Endothelial cell (in vitro differentiated cells): ENCODE data around the gene LAGE3. TPM values are rescaled to one million over a fixed set of nuclear protein-coding genes. Genes with fewer than 3 reads are reported as not detected.
"Not testable (repeated sequence)": the region's sequence is repeated elsewhere in the genome, so short reads cannot be mapped to it uniquely, and the experiment has no call there.

Source experiments
- DNase-seq: peaks from one replicate; pipeline ENCODE4 v3.0.0; 2021; ENCODE audit warnings: low spot score
- H3K27ac Mint-ChIP-seq: one replicate; pipeline ENCODE4 v1.8.0; 2021; ENCODE audit warnings: mixed read lengths, inconsistent platforms; ENCODE audit not compliant: unreplicated experiment
- H3K27me3 Mint-ChIP-seq: one replicate; pipeline ENCODE4 v1.8.0; 2021; ENCODE audit warnings: mild to moderate bottlenecking, moderate library complexity, mixed read lengths, inconsistent platforms; ENCODE audit not compliant: unreplicated experiment
- H3K36me3 Mint-ChIP-seq: one replicate; pipeline ENCODE4 v1.8.0; 2021; ENCODE audit warnings: mild to moderate bottlenecking, low read depth, mixed read lengths, inconsistent platforms; ENCODE audit not compliant: unreplicated experiment
- H3K4me1 Mint-ChIP-seq: one replicate; pipeline ENCODE4 v1.8.0; 2021; ENCODE audit warnings: mild to moderate bottlenecking, mixed read lengths, inconsistent platforms; ENCODE audit not compliant: unreplicated experiment
- H3K4me3 Mint-ChIP-seq: one replicate; pipeline ENCODE4 v1.8.0; 2021; ENCODE audit warnings: mild to moderate bottlenecking, mixed read lengths, inconsistent platforms; ENCODE audit not compliant: unreplicated experiment
- H3K9me3 Mint-ChIP-seq: one replicate; pipeline ENCODE4 v1.8.0; 2021; ENCODE audit warnings: mixed read lengths, inconsistent platforms; ENCODE audit not compliant: unreplicated experiment
- total RNA-seq: library from RNA; stranded (reverse); fragmentation: NEBNext Ultra II Directional; extraction: Animal tissue kit (Norgen Biotek cat#: 25700); gene quantifications from one replicate; pipeline ENCODE4 v1.2.1, GENCODE V29; 2021; ENCODE audit not compliant: unreplicated experiment
- TF ChIP-seq, protein P1 (sequence below): fragments of 200-600 bp; sonication (generic); IDR thresholded peaks from one replicate; pipeline ENCODE4 v1.5.0; 2021; ENCODE audit warnings: antibody characterized with exemption; ENCODE audit not compliant: unreplicated experiment

The LAGE3 gene
- total RNA-seq, 1 donor from 2014 or later = 18.4 TPM

DNA sequence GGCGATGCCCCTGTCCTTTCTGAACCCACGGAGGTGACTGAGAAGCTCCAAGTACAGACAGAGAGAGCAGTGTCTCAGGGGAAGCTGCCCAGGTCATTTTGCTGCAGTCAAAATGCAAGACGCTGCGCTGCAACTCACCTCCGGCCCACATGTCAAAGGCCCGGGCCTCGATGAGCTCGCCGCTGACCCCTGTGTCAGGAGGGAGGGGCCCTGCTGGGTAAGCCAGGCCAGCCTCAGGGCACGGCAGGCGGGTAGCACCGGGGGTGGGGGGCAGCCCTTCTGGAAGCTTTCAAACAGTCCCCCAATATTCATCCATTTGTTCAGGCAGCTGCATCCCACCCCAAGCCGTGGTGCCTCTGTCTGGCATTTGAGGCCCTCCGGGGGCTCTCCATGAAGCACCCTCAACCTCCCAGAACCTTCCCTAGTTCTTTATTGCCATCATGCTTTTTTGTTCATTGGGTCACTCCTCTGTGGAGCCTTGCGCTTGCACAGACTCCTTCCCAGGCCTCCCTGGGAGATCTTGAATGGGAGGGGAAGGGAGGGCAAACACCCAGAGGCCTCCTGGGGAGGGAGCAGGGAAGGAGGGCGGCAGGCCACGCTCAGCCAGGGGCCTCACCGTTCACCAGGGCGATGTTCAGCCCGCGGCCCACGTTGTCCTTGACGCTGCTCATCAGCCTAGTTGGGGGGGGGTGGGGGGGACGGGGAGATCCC lies 28.7 kb upstream of the LAGE3 start:
- H3K4me1 Mint-ChIP-seq = no peaks in the 10 kb centered on the region
- H3K36me3 Mint-ChIP-seq = peaks cover 19% of the 10 kb centered on the region
- H3K4me3 Mint-ChIP-seq = no peak overlapping the region
- no peaks in the 10 kb centered on the region for H3K27me3 Mint-ChIP-seq
- TF ChIP-seq, protein P1, sequence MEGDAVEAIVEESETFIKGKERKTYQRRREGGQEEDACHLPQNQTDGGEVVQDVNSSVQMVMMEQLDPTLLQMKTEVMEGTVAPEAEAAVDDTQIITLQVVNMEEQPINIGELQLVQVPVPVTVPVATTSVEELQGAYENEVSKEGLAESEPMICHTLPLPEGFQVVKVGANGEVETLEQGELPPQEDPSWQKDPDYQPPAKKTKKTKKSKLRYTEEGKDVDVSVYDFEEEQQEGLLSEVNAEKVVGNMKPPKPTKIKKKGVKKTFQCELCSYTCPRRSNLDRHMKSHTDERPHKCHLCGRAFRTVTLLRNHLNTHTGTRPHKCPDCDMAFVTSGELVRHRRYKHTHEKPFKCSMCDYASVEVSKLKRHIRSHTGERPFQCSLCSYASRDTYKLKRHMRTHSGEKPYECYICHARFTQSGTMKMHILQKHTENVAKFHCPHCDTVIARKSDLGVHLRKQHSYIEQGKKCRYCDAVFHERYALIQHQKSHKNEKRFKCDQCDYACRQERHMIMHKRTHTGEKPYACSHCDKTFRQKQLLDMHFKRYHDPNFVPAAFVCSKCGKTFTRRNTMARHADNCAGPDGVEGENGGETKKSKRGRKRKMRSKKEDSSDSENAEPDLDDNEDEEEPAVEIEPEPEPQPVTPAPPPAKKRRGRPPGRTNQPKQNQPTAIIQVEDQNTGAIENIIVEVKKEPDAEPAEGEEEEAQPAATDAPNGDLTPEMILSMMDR = no peak
- no peak for DNase-seq
- H3K9me3 Mint-ChIP-seq = no peaks in the 10 kb centered on the region
- no peak overlapping the region for H3K27ac Mint-ChIP-seq

DNA sequence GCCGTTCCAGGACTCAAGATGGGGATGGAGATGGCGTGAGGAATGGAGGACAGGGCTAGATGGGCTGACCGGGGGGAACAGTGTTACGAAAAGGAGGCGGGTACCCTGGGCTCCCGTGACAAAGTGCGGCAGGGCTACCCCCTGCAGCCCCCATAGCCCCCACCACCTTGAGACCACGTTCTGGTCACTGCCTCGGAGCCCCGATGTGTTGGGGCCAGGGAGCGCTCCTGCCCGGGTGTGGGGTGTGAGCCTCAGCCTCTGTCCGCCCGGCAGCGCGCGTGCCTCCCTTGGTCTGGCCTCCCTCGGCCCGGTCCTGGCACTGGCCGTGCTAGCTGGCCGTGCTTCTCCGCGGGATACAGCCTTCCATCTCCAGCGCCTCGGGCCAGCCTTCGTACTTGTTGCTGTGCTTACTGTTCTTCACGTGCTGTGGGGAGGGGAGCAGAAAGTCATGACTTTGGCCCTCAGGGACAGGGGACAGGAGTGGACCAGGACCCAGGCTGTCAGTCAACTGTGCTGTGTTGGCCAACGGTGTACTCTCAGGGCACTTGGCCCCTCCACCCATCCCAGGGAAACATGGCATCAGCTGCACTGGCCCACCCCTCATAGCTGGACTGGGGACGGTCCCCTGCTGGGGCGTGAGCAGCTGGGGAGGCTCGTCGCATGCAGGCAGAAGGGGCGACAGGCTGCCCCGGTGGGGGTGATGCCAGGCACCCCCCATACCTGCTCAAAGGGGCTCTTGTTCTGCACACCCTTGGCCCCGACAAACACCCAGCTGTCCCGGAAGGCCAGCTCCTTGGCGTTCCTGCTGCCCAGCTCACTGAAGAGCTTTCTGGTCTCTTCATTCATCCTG lies 27.6 kb upstream of the LAGE3 start:
- peaks cover 19% of the 10 kb centered on the region for H3K36me3 Mint-ChIP-seq
- H3K4me3 Mint-ChIP-seq = no peak overlapping the region
- no peak overlapping the region for H3K27ac Mint-ChIP-seq
- no peaks in the 10 kb centered on the region for H3K9me3 Mint-ChIP-seq
- no peaks in the 10 kb centered on the region for H3K4me1 Mint-ChIP-seq
- DNase-seq = no peak
- TF ChIP-seq, protein P1 = no peak
- H3K27me3 Mint-ChIP-seq = no peaks in the 10 kb centered on the region

DNA sequence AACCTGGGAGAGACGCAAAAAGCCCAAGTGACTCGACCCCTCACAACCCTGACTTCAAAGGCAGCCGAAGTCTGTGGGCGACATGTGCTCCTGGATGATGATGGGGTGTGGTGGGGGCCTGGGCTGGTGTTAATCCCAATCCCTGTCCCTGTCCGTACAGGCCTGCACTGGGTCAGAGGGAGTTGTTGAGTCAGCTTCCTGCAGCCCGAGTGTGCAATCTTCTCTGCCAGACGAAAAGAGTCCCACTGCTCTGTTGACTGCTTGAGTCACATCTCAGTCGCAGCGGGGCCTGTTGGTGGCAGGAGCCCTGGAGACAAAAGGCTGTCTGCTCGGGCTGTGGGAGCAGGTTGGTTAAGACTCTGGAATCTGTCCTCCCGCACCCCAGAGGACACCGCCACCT lies 26.7 kb upstream of the LAGE3 start:
- Mint-ChIP-seq H3K9me3 (no peaks in the 10 kb centered on the region), H3K4me3 (no peak overlapping the region), H3K36me3 (peaks cover 19% of the 10 kb centered on the region), H3K4me1 (no peaks in the 10 kb centered on the region), H3K27ac (no peak overlapping the region), H3K27me3 (no peaks in the 10 kb centered on the region)
- DNase-seq = no peak
- TF ChIP-seq, protein P1 = no peak

DNA sequence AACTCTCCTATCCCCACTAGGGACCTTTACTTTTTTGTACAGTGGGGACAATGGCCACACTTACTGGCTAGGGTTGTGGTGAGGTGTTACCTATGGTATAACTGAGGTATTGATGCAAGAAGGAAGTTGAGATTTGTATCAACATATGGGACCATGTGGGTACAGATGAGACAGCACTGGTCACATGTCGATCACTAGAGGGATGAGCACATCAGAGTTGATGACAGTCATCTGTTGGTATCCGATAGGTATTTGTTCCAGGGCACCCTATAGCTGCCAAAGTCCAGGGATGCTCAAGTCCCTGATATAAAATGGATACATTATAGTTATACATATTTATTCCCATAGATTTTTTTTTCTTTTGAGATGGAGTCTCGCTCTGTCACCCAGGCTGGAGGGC lies 23.9 kb upstream of the LAGE3 start:
- Mint-ChIP-seq H3K4me3 (no peak overlapping the region), H3K27me3 (no peaks in the 10 kb centered on the region), H3K4me1 (no peaks in the 10 kb centered on the region), H3K27ac (no peak overlapping the region), H3K9me3 (no peaks in the 10 kb centered on the region), H3K36me3 (peaks cover 3% of the 10 kb centered on the region)
- DNase-seq = no peak
- TF ChIP-seq, protein P1 = no peak

DNA sequence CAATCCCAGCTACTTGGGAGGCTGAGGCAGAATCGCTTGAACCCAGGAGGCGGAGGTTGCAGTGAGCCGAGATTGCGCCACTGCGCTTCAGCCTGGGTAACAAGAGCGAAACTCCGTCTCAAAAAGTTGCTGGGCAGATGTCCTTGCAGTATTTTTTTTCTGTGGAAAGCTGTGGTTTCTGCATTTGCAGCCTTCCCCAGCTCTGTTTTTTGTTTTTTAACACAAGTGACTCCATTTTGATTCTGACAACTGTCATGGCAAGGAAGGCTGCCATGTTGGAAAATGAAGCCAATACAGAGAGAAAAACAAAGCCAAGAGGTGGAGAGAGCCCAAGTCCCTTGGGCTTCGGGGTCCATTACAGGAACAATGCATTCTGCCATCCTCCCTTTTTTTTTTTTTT lies 23.0 kb upstream of the LAGE3 start:
- TF ChIP-seq, protein P1 = no peak
- H3K27me3 Mint-ChIP-seq = no peaks in the 10 kb centered on the region
- DNase-seq = no peak
- peaks cover 3% of the 10 kb centered on the region for H3K36me3 Mint-ChIP-seq
- H3K27ac Mint-ChIP-seq = no peak overlapping the region
- no peaks in the 10 kb centered on the region for H3K9me3 Mint-ChIP-seq
- no peaks in the 10 kb centered on the region for H3K4me1 Mint-ChIP-seq
- H3K4me3 Mint-ChIP-seq = no peak overlapping the region

DNA sequence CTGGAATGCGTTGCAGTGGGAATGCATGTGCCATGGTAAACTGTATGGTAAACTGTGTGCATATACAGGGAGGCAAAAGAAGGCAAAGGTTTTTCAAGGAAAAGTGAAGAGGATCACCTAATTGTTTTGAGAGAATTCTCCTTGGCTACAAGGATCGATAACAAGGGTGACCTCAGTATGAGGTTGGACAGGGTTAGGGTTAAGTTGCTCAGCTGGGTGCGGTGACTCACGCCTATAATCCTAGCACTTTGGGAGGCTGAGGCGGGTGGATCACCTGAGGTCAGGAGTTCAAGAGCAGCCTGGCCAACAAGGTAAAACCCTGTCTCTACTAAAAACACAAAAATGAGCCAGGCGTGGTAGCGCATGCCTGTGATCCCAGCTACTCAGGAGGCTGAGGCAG lies 22.3 kb upstream of the LAGE3 start:
- H3K4me1 Mint-ChIP-seq, H3K36me3 Mint-ChIP-seq, H3K27me3 Mint-ChIP-seq, H3K4me3 Mint-ChIP-seq, DNase-seq, H3K9me3 Mint-ChIP-seq, H3K27ac Mint-ChIP-seq: not testable (repeated sequence)

DNA sequence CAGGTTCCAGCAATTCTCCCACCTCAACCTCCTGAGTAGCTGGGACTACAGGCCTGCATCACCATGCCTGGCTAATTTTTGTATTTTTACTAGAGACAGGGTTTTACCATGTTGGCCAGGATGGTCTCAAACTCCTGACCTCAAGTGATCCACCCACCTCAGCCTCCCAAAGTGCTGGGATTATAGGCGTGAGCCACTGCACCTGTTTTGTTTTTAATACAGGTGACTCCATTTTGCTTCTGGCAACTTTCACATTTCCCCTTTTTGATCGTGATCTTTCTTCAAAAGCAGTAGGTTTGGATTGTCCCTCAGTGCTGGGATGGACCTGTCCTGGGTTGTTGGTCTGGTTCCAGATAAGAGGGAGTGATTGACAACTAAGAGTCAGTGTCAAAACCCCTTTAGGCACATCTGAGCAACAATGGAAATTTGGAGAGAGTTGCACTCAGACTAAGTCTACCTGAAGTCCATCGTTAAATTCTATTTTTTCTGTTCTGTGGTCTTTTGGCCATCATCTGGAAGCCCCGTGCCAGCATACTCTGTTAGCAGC lies 17.6 kb upstream of the LAGE3 start:
- not testable (repeated sequence) for H3K9me3 Mint-ChIP-seq, H3K4me1 Mint-ChIP-seq, H3K36me3 Mint-ChIP-seq, DNase-seq, H3K4me3 Mint-ChIP-seq, H3K27me3 Mint-ChIP-seq, H3K27ac Mint-ChIP-seq
